K562 (cell line): ENCODE results near the gene CCDC192.

Experiments used
- CHD2 ChIP-seq: IDR thresholded peaks from 2 replicates; pipeline ENCODE4 v1.6.1; 2011; ENCODE audit warnings: low read depth, low read length
- EGR1 ChIP-seq: fragments of 450-650 bp; conservative IDR thresholded peaks from 2 replicates; pipeline ENCODE4 v1.6.1; 2017; ENCODE audit warnings: mild to moderate bottlenecking
- KDM5B ChIP-seq: fragments of 200-600 bp; sonication (generic); IDR thresholded peaks from 2 replicates; pipeline ENCODE4 v1.6.1; 2012; ENCODE audit warnings: low read depth, mild to moderate bottlenecking, moderate library complexity, low read length, control low read depth, inconsistent platforms; ENCODE audit not compliant: insufficient replicate concordance
- PCBP2 ChIP-seq: fragments of 200-400 bp; formaldehyde crosslinking; IDR thresholded peaks from 2 replicates; pipeline ENCODE4 v1.6.1; 2018; ENCODE audit warnings: low read length, low read depth, mild to moderate bottlenecking, moderate library complexity; ENCODE audit not compliant: poor library complexity, severe bottlenecking
- POLR2A ChIP-seq: fragments of 450-650 bp; conservative IDR thresholded peaks from 2 replicates; pipeline ENCODE4 v1.6.1; 2016
- POLR2AphosphoS2 ChIP-seq: IDR thresholded peaks from 2 replicates; pipeline ENCODE4 v1.6.1; 2012; ENCODE audit warnings: low read length, improper control_type of control experiment
- TCF7 ChIP-seq: sonication (generic); IDR thresholded peaks from 2 replicates; pipeline ENCODE4 v1.6.1; 2016; ENCODE audit warnings: antibody characterized with exemption, borderline replicate concordance
- TRIM24 ChIP-seq, 2 experiments: fragments of 450-650 bp; IDR thresholded peaks; 2 replicates each; pipeline ENCODE4 v1.6.1; 2016
- ZBTB17 ChIP-seq: fragments of 450-650 bp; formaldehyde crosslinking; IDR thresholded peaks from 2 replicates; pipeline ENCODE4 v1.4.0; 2020; ENCODE audit warnings: mild to moderate bottlenecking
- ZBTB8A ChIP-seq: fragments of 450-650 bp; IDR thresholded peaks from 2 replicates; pipeline ENCODE4 v1.6.1; 2018; ENCODE audit warnings: mild to moderate bottlenecking, moderate library complexity; ENCODE audit not compliant: partially characterized antibody
- ZNF12 ChIP-seq: sonication (generic); formaldehyde crosslinking; IDR thresholded peaks from 2 replicates; pipeline ENCODE4 v1.4.0; 2020; ENCODE audit warnings: mild to moderate bottlenecking, missing genetic modification reagents
- TF ChIP-seq, protein P1 (sequence below), 3 experiments: IDR thresholded peaks in 2 of 3; conservative IDR thresholded peaks in 1 of 3; 2 replicates each; pipeline ENCODE4 v1.5.1; 2011 to 2012; ENCODE audit warnings: low read length in 3 of 3, mild to moderate bottlenecking in 3 of 3, control low read depth in 2 of 3, improper control_type of control experiment in 1 of 3, inconsistent platforms in 1 of 3, low read depth in 1 of 3, mixed read lengths in 1 of 3, moderate library complexity in 1 of 3; ENCODE audit not compliant: insufficient read depth in 2 of 3
- TF ChIP-seq, protein P2 (sequence below): fragments of 450-650 bp; formaldehyde crosslinking; IDR thresholded peaks from 2 replicates; pipeline ENCODE4 v1.4.0; 2020; ENCODE audit warnings: mild to moderate bottlenecking, moderate library complexity
- TF ChIP-seq, protein P3 (sequence below): fragments of 450-650 bp; formaldehyde crosslinking; IDR thresholded peaks from 2 replicates; pipeline ENCODE4 v1.4.0; 2022; ENCODE audit warnings: missing genetic modification characterization

DNA sequence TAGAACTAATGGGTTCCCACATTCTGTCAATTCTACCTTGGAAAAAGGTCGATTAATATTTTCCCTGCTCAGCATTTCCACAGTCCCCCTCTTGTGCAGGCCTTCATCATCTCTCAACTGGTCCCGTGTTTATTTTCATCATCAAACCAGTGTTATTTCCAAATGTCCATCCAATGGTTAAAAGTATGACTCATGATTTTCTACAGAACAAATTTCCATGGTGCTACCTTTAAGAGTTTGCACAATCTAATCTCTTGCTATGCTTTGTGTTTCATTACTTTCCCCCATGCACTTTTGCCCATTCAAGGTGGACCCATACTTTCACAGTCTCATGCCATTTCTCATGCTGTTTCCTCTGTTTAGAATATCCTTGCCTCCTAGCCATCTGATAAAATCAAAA is 143.7 kb downstream of the CCDC192 start:
- TF ChIP-seq CHD2 (no peak), ZBTB8A (no peak), ZBTB17 (no peak), TRIM24 (IDR thresholded peaks at IDR 0.05) (no peak), TCF7 (no peak), ZNF12 (no peak), KDM5B (no peak), PCBP2 (no peak), POLR2AphosphoS2 (no peak), POLR2A (no peak), EGR1 (no peak)
- TF ChIP-seq, protein P1, sequence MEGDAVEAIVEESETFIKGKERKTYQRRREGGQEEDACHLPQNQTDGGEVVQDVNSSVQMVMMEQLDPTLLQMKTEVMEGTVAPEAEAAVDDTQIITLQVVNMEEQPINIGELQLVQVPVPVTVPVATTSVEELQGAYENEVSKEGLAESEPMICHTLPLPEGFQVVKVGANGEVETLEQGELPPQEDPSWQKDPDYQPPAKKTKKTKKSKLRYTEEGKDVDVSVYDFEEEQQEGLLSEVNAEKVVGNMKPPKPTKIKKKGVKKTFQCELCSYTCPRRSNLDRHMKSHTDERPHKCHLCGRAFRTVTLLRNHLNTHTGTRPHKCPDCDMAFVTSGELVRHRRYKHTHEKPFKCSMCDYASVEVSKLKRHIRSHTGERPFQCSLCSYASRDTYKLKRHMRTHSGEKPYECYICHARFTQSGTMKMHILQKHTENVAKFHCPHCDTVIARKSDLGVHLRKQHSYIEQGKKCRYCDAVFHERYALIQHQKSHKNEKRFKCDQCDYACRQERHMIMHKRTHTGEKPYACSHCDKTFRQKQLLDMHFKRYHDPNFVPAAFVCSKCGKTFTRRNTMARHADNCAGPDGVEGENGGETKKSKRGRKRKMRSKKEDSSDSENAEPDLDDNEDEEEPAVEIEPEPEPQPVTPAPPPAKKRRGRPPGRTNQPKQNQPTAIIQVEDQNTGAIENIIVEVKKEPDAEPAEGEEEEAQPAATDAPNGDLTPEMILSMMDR (IDR thresholded peaks at IDR 0.05 in 2 of 3, conservative IDR thresholded peaks at IDR 0.05 in 1 of 3; ENCODE audit: insufficient read depth in 2 of 3, low read depth in 1 of 3, low read length in 3 of 3) = no peak
- TF ChIP-seq, protein P2, sequence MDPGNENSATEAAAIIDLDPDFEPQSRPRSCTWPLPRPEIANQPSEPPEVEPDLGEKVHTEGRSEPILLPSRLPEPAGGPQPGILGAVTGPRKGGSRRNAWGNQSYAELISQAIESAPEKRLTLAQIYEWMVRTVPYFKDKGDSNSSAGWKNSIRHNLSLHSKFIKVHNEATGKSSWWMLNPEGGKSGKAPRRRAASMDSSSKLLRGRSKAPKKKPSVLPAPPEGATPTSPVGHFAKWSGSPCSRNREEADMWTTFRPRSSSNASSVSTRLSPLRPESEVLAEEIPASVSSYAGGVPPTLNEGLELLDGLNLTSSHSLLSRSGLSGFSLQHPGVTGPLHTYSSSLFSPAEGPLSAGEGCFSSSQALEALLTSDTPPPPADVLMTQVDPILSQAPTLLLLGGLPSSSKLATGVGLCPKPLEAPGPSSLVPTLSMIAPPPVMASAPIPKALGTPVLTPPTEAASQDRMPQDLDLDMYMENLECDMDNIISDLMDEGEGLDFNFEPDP = no peak
- TF ChIP-seq, protein P3, sequence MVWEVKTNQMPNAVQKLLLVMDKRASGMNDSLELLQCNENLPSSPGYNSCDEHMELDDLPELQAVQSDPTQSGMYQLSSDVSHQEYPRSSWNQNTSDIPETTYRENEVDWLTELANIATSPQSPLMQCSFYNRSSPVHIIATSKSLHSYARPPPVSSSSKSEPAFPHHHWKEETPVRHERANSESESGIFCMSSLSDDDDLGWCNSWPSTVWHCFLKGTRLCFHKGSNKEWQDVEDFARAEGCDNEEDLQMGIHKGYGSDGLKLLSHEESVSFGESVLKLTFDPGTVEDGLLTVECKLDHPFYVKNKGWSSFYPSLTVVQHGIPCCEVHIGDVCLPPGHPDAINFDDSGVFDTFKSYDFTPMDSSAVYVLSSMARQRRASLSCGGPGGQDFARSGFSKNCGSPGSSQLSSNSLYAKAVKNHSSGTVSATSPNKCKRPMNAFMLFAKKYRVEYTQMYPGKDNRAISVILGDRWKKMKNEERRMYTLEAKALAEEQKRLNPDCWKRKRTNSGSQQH (CRISPR knock-in tag) = no peak
